Bronchial epithelial cell (primary cell): ENCODE measurements around the gene TRIM21. TPM values are rescaled to one million over a fixed set of nuclear protein-coding genes. Genes with fewer than 3 reads are reported as not detected.
"Not testable (repeated sequence)": the region's sequence is repeated elsewhere in the genome, so short reads cannot be mapped to it uniquely, and the experiment has no call there.

Experiments
- DNase-seq: peaks from one replicate; pipeline ENCODE4 v3.0.0-alpha.2; 2010; ENCODE audit warnings: low read depth
- FAIRE-seq: peaks from 2 replicates; lab custom pipeline; 2011; peaks lifted over from hg19 to GRCh38; lab: Jason Lieb, UNC
- H3K27me3 ChIP-seq: 2 replicates; pipeline ENCODE4 v1.5.1; 2011; ENCODE audit warnings: low read length; ENCODE audit not compliant: control insufficient read depth, insufficient read depth
- H3K36me3 ChIP-seq: 2 replicates; pipeline ENCODE4 v1.5.1; 2011; ENCODE audit warnings: low read length; ENCODE audit not compliant: control insufficient read depth, insufficient read depth
- H3K4me3 ChIP-seq: 2 replicates; pipeline ENCODE4 v1.5.1; 2011; ENCODE audit warnings: mild to moderate bottlenecking, low read depth, low read length, control low read depth
- total RNA-seq: library from RNA; depleted of rRNA; stranded (reverse); fragments of >200 nt; gene quantifications from 2 replicates; pipeline ENCODE4 v1.2.1, GENCODE V29; 2014
- TF ChIP-seq, protein P1 (sequence below): IDR thresholded peaks from 2 replicates; pipeline ENCODE4 v1.5.1; 2011; ENCODE audit warnings: mild to moderate bottlenecking, moderate library complexity, low read length, control low read depth, inconsistent platforms; ENCODE audit not compliant: insufficient read depth, severe bottlenecking

Gene TRIM21
- total RNA-seq, 1 donor from 2014 or later = 9.7 TPM

DNA sequence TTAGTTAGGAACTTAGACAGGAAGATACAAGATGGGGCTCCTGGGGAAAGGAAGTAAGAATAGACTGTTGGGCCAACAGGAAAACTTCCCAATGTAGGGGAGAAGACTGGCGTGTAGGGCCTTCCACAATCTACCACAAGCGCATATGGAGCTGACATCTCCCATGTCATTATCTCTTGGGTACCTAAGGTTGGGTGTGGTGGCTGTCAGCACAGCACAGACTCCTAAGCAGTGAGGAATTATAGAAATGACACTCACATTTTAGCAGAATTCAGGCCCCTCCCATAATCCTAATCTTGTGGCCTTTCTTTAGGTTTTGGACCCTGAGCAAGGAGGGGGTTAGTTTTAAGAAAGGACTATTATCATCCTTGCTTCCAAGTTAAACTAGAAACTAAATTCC, 11.6 kb downstream of the TRIM21 start:
- FAIRE-seq = no peak
- DNase-seq = no peak
- TF ChIP-seq, protein P1, sequence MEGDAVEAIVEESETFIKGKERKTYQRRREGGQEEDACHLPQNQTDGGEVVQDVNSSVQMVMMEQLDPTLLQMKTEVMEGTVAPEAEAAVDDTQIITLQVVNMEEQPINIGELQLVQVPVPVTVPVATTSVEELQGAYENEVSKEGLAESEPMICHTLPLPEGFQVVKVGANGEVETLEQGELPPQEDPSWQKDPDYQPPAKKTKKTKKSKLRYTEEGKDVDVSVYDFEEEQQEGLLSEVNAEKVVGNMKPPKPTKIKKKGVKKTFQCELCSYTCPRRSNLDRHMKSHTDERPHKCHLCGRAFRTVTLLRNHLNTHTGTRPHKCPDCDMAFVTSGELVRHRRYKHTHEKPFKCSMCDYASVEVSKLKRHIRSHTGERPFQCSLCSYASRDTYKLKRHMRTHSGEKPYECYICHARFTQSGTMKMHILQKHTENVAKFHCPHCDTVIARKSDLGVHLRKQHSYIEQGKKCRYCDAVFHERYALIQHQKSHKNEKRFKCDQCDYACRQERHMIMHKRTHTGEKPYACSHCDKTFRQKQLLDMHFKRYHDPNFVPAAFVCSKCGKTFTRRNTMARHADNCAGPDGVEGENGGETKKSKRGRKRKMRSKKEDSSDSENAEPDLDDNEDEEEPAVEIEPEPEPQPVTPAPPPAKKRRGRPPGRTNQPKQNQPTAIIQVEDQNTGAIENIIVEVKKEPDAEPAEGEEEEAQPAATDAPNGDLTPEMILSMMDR = no peak
- H3K4me3 ChIP-seq = no peak overlapping the region
- peaks cover 1% of the 10 kb centered on the region for H3K36me3 ChIP-seq
- H3K27me3 ChIP-seq = no peaks in the 10 kb centered on the region

GRCh38 chr11:4375431-4376140, 17.9 kb downstream of the TRIM21 start:
- no peaks in the 10 kb centered on the region for H3K36me3 ChIP-seq
- no peak for DNase-seq

DNA sequence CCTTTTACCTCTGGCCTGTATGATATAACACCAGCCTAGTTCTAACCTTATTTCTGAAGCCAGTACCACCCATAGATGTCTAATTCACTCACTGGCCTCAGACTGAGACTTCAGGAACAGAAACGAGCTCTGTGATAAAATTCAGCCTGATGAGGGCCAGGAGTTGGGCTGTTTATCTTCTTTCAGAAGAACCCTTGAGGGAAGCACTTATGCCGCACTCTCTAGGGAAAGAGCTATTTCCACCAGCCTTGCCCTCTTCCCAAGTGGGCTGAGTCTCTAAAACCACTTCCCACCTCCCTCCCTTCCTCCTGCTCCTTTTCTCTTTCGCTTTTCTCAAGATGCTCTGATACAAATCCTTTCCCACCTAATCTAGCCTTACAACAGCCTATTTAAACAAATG, 23.3 kb downstream of the TRIM21 start:
- Histone ChIP-seq H3K36me3 (no peaks in the 10 kb centered on the region), H3K27me3 (no peaks in the 10 kb centered on the region), H3K4me3 (no peak overlapping the region)
- TF ChIP-seq, protein P1 = no peak
- DNase-seq (no peak), FAIRE-seq (no peak)

More at GRCh38 chr11:4375431-4376140, 17.9 kb downstream of the TRIM21 start:
- TF ChIP-seq, protein P1 = no peak
- FAIRE-seq = no peak
- Histone ChIP-seq H3K27me3 (no peaks in the 10 kb centered on the region), H3K4me3 (no peak overlapping the region)

DNA sequence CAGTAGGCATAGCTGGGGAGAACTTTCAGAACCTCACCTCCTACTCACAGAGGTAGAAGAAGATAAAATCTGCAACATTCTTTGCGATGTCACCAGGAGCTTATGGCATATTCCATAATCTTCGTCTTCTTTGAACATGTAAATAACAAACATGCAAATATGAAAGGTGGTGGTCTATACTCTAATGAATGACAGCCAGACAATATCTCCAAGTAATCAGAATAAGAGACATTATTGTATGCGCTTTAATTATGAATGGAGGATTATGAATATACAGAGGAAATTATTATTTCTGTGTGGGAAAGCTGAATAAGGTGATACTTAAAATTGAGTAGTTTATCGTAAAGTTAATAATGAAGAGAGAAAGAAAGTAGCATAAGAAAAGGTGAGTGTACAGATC, 25.2 kb downstream of the TRIM21 start, which contains the start of gene OR52B4:
TSS of gene OR52B4 (minus strand) at position 101 of the 400 bp plus-strand sequence. CDS start at position 10, 91 bp downstream.
- TF ChIP-seq, protein P1 = no peak
- H3K27me3 ChIP-seq = no peaks in the 10 kb centered on the region
- no peak within 1 kb of the TSS for H3K4me3 ChIP-seq
- no peak for FAIRE-seq
- no peaks in the 10 kb centered on the region for H3K36me3 ChIP-seq
- no peak for DNase-seq

- FAIRE-seq, H3K4me3 ChIP-seq, H3K36me3 ChIP-seq, H3K27me3 ChIP-seq, DNase-seq: not testable (repeated sequence)
These were observed 45.4 kb downstream of the TRIM21 start for GRCh38 chr11:4348142-4348541.

GRCh38 chr11:4345366-4345765, 48.1 kb downstream of the TRIM21 start:
- FAIRE-seq, H3K4me3 ChIP-seq, DNase-seq, H3K36me3 ChIP-seq, H3K27me3 ChIP-seq: not testable (repeated sequence)

Other genes starting within 250 kb of the TRIM21 start
- not detected in 2 replicates for gene OR52B4, start 25.3 kb downstream of the TRIM21 start, total RNA-seq
- gene OR52K2, start 55.6 kb upstream of the TRIM21 start, total RNA-seq = not detected in 2 replicates
- not detected in 2 replicates for gene OR52K1, start 88.9 kb upstream of the TRIM21 start, total RNA-seq
- not detected in 2 replicates for gene OR52M1, start 151.5 kb upstream of the TRIM21 start, total RNA-seq
- gene OR52I2, start 188.0 kb upstream of the TRIM21 start, total RNA-seq = not detected in 2 replicates
- not detected in 2 replicates for gene OR52I1, start 200.3 kb upstream of the TRIM21 start, total RNA-seq
- 6.8 and 9.1 TPM in 2 replicates for gene TRIM68, start 214.5 kb upstream of the TRIM21 start, total RNA-seq
- not detected in 2 replicates for gene OR51D1, start 243.8 kb upstream of the TRIM21 start, total RNA-seq